ENCODE measurements around the gene CEP85. TPM values are rescaled to one million over a fixed set of nuclear protein-coding genes. Genes with fewer than 3 reads are reported as not detected.
A peak's percentile ranks its signal among the peaks of the same experiment; 100 is the strongest.

The CEP85 gene
- total and polyA plus RNA-seq, 9 of the 15 experiments (the other 6 are each of a cell fraction or from before 2014, with no cell fraction given): 42.1 to 140 (median 92.6) TPM

DNA sequence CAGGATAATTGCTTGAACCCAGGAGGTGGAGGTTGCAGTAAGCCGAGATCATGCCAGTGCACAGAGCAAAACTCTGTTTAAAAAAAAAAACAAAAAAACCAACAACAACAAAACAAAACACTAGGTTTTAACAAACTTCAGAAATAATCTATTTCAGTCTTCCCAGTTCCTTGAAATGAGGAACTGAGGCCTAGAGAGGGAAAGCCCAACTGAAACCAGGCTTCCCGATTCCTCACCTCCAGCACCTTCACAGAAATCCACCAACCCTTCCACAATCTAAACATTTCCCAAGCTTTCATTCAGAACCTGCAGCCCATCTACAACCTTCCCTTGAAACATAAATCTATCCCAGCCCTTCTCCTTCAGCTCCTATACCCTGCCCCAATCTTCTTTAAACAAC lies 83.1 kb downstream of the CEP85 start (continued):
- TF ChIP-seq ARID3A (IDR thresholded peaks at IDR 0.05; ENCODE audit: borderline replicate concordance, low read depth, low read length): no peak
- TF ChIP-seq TARDBP (IDR thresholded peaks at IDR 0.05): no peak
- TF ChIP-seq, protein P1, sequence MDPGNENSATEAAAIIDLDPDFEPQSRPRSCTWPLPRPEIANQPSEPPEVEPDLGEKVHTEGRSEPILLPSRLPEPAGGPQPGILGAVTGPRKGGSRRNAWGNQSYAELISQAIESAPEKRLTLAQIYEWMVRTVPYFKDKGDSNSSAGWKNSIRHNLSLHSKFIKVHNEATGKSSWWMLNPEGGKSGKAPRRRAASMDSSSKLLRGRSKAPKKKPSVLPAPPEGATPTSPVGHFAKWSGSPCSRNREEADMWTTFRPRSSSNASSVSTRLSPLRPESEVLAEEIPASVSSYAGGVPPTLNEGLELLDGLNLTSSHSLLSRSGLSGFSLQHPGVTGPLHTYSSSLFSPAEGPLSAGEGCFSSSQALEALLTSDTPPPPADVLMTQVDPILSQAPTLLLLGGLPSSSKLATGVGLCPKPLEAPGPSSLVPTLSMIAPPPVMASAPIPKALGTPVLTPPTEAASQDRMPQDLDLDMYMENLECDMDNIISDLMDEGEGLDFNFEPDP (CRISPR knock-in tag; IDR thresholded peaks at IDR 0.05): no peak
- no peak for TF ChIP-seq NFYB (IDR thresholded peaks at IDR 0.05; ENCODE audit: extremely low read depth, insufficient read length)
- TF ChIP-seq CHAMP1 (IDR thresholded peaks at IDR 0.05): no peak
- TF ChIP-seq BRD9 (IDR thresholded peaks at IDR 0.05; ENCODE audit: low read depth, partially characterized antibody): peak; percentile 34
- TF ChIP-seq, protein P2, sequence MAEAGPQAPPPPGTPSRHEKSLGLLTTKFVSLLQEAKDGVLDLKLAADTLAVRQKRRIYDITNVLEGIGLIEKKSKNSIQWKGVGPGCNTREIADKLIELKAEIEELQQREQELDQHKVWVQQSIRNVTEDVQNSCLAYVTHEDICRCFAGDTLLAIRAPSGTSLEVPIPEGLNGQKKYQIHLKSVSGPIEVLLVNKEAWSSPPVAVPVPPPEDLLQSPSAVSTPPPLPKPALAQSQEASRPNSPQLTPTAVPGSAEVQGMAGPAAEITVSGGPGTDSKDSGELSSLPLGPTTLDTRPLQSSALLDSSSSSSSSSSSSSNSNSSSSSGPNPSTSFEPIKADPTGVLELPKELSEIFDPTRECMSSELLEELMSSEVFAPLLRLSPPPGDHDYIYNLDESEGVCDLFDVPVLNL (CRISPR knock-in tag; IDR thresholded peaks at IDR 0.05; ENCODE audit: low read depth): no peak
- TF ChIP-seq ATF7 (IDR thresholded peaks at IDR 0.05): no peak
- TF ChIP-seq SMC3 (conservative IDR thresholded peaks at IDR 0.05; ENCODE audit: insufficient read depth, low read depth, low read length): no peak
- TF ChIP-seq ZNF395 (CRISPR knock-in tag; IDR thresholded peaks at IDR 0.05): 0 out of 2 replicates have a peak, but pooled peaks have one; percentile 9
- TF ChIP-seq, protein P3, sequence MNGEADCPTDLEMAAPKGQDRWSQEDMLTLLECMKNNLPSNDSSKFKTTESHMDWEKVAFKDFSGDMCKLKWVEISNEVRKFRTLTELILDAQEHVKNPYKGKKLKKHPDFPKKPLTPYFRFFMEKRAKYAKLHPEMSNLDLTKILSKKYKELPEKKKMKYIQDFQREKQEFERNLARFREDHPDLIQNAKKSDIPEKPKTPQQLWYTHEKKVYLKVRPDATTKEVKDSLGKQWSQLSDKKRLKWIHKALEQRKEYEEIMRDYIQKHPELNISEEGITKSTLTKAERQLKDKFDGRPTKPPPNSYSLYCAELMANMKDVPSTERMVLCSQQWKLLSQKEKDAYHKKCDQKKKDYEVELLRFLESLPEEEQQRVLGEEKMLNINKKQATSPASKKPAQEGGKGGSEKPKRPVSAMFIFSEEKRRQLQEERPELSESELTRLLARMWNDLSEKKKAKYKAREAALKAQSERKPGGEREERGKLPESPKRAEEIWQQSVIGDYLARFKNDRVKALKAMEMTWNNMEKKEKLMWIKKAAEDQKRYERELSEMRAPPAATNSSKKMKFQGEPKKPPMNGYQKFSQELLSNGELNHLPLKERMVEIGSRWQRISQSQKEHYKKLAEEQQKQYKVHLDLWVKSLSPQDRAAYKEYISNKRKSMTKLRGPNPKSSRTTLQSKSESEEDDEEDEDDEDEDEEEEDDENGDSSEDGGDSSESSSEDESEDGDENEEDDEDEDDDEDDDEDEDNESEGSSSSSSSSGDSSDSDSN (IDR thresholded peaks at IDR 0.05; ENCODE audit: borderline replicate concordance in 1 of 2, low read depth in 2 of 2, low read length in 2 of 2): no peak
- no peak for TF ChIP-seq NR4A1 (CRISPR knock-in tag; IDR thresholded peaks at IDR 0.05)
- no peak for TF ChIP-seq NR4A1 (tag; IDR thresholded peaks at IDR 0.05)
- TF ChIP-seq, protein P4, sequence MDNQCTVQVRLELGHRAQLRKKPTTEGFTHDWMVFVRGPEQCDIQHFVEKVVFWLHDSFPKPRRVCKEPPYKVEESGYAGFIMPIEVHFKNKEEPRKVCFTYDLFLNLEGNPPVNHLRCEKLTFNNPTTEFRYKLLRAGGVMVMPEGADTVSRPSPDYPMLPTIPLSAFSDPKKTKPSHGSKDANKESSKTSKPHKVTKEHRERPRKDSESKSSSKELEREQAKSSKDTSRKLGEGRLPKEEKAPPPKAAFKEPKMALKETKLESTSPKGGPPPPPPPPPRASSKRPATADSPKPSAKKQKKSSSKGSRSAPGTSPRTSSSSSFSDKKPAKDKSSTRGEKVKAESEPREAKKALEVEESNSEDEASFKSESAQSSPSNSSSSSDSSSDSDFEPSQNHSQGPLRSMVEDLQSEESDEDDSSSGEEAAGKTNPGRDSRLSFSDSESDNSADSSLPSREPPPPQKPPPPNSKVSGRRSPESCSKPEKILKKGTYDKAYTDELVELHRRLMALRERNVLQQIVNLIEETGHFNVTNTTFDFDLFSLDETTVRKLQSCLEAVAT (IDR thresholded peaks at IDR 0.05): 0 out of 4 replicates have a peak, but pooled peaks of 1 of the 2 experiments have one; percentile 8
- TF ChIP-seq TBL1XR1 (IDR thresholded peaks at IDR 0.05; ENCODE audit: low read length in 2 of 2): no peak
- no peak for TF ChIP-seq ZEB2 (IDR thresholded peaks at IDR 0.05)

Data from K562 (cell line).